GM12891 (cell line): ENCODE data around the gene DERL3.
"Not testable (repeated sequence)": the region's sequence is repeated elsewhere in the genome, so short reads cannot be mapped to it uniquely, and the experiment has no call there.

Source experiments
- DNase-seq: peaks from one replicate; pipeline ENCODE4 v3.0.0; 2011; ENCODE audit warnings: low spot score; ENCODE audit not compliant: insufficient read length
- FAIRE-seq: peaks from 2 replicates; lab custom pipeline; 2011; peaks lifted over from hg19 to GRCh38; lab: Jason Lieb, UNC
- PAX5 ChIP-seq: IDR thresholded peaks from 2 replicates; pipeline ENCODE4 v1.6.1; 2011; ENCODE audit warnings: low read length, moderate library complexity, mild to moderate bottlenecking; ENCODE audit not compliant: insufficient read depth, severe bottlenecking
- POLR2A ChIP-seq: IDR thresholded peaks from 2 replicates; pipeline ENCODE4 v1.6.1; 2011; ENCODE audit warnings: low read depth, low read length, control low read depth
- POLR2AphosphoS5 ChIP-seq: IDR thresholded peaks from 2 replicates; pipeline ENCODE4 v1.6.1; 2011; ENCODE audit warnings: low read depth, low read length, control low read depth
- POU2F2 ChIP-seq: IDR thresholded peaks from 2 replicates; pipeline ENCODE4 v1.6.1; 2011; ENCODE audit warnings: low read depth, mild to moderate bottlenecking, control low read depth, low read length, moderate library complexity
- SPI1 ChIP-seq: IDR thresholded peaks from 2 replicates; pipeline ENCODE4 v1.6.1; 2011; ENCODE audit warnings: low read depth, low read length, control low read depth
- TAF1 ChIP-seq: IDR thresholded peaks from 2 replicates; pipeline ENCODE4 v1.6.1; 2011; ENCODE audit warnings: low read depth, low read length, control low read depth

DERL3 gene

DNA sequence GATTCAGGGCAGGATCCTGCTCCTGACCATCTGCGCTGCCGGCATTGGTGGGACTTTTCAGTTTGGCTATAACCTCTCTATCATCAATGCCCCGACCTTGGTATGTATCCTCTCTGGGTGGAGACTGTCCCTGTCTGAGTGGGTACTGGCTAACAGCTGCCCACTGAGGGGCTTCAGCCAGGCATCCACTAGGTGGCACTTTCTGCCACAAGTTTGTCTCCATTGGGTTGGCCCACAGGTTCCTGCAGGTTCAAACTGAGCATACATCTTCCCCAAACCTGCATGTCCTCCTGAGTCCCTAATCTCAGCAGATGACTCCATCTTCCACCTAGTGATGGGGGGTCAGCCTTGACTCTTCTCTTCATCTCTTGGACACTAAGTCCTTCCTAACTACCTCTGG, 23.3 kb upstream of the DERL3 start:
- TF ChIP-seq POLR2A: no peak
- no peak for TF ChIP-seq TAF1
- TF ChIP-seq POU2F2: no peak
- no peak for TF ChIP-seq POLR2AphosphoS5
- no peak for TF ChIP-seq SPI1
- TF ChIP-seq PAX5: no peak
- FAIRE-seq (peak; percentile 72), DNase-seq (no peak)

DNA sequence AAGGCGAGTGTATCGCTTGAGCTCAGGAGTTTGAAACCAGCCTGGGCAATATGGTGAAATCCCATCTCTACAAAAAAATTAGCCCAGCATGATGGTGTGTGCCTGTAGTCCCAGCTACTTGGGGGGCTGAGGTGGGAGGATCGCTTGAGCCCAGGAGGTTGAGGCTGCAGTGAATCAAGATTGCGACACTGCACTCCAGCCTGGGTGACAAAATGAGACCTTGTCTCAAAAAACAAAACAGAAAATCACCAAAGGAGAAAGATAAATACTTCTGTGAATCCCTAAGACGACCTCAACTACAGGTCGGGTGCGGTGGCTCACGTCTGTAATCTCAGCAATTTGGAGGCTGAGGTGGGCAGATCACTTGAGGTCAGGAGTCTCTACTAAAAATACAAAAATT, 21.4 kb upstream of the DERL3 start:
- not testable (repeated sequence) for FAIRE-seq, DNase-seq

DNA sequence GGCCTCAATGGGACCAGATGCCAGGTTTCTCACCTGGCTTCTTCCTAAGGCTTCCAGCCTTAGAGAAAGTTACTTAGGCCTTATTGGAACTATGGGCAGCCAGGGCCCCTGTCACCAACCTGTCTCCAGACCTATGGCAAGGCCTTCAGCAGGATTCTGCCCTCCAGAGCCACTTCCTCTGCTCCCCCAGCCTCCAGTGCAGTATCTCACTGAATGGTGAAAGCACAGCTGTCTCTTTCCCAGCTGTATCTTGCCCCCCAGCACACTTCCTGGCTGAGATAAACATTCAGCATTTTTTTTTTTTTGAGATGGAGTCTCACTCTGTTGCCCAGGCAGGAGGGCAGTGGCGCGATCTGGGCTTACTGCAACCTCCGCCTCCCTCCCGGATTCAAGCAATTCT, 20.4 kb upstream of the DERL3 start:
- TF ChIP-seq PAX5 (no peak), SPI1 (0 out of 2 replicates have a peak, but pooled peaks have one; percentile 5)
- no peak for FAIRE-seq
- DNase-seq: no peak

DNA sequence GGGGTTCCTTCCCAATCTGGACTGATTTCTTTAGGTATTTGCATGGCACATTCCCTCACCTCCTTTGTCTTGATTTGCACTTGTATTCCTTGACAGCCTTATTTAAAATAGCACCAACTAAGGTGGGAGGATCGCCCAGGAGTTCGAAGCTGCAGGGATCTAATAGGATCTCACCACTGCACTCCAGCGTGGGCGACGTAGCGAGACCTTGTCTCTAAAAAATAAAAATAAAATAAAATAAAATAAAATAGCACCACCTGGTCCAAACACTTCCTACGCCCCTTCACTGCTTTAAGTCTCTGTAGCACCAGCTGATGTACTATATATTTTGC, 19.6 kb upstream of the DERL3 start:
- DNase-seq (no peak), FAIRE-seq (no peak)
- TF ChIP-seq POU2F2 (no peak), TAF1 (no peak), POLR2A (no peak), SPI1 (no peak), POLR2AphosphoS5 (no peak), PAX5 (no peak)

DNA sequence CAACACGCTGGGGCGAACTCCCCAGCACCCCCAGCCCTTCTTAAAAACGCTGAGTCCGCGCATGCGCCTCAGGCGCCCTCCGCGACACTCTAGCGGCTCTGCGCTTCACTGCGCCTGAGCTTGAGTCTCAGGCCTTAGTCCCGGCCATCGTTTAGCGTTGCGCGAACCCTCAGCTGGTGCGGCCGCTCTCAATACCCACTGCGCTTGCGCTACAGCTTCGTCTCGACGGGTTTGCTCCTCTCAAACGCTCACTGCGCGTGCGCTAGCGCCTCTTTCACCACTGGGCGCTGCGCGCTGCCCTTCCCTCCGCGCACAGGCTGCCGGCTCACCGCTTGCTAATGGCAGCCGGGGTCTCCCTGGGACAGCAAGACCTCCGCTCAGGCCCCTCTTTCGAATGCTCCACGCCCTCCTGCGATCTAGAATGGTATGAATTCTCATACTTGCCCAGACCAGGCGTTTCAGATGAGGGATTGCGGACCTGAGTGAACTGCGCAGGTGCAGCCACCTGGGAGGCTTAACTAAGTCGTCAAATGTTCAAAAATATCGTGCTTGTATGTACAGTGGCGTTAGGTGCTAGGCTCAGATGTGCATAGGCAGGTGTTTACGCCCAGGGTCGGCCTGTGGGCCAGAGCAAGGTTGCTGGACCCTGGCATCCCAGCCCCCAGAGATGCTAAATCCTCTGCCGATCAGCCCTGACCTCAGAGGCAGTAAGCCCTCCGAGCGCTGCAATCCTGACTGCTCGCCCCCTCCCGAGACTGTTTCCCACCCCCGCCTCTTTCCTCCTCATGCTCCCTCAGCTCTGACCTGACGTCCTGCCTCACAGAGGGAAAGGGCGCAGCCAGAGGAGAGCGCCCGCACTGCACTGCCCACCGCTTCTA, 19.0 kb upstream of the DERL3 start, which contains the start of gene SLC2A11:
Gene SLC2A11 (plus strand): TSS at position 270 of the 878 bp plus-strand sequence. CDS start 125 bp downstream, at position 395.
- FAIRE-seq (peak; percentile 99), DNase-seq (peak; percentile 96)
- TF ChIP-seq POLR2A (peak; percentile 69), POLR2AphosphoS5 (peak; percentile 80), TAF1 (peak; percentile 70), PAX5 (peak; percentile 87), POU2F2 (peak; percentile 67; the same call in 1 of the 2 replicates), SPI1 (no peak)

DNA sequence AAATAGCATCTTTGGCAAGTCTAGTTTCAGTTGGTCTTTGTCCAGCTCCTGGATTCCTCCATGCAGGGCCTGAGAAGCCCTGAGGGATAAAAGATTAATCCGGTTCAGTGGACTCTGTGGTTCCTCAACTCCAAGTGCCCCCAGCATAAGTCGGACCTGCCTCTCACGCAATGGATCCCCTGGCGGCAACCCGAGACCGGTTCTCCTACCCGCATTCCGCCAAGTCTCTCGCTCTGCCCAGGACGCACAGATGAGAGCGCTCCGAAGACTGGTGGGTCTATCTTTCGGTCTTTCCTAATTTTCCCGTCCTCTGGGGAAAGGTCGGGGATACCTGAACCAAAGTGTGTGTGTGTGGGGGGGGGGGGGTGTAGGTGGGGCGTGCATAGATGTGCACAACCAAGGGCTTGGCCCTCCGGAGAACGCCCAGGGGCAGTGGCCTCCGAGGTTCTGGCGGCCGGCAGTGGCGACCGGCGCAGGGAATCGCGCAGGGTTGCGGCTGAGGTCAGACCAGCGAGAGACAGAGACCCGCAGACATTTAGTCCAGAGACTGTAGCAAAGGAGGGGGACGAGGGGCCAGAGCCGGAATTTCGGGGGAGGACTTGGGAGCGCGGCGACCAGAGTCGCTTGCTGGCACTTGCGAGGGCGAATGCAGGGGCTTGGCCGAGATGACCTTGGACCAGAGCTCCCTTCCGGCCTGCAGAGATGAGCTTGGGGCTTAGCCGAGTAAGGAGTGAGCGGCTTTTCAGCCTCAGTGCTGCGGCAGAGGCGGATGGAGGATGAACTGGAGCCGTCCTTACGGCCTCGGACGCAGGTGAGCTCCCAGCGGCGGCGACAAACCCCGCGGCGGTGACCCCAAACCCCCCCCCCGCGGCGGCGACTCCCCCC, 18.2 kb upstream of the DERL3 start:
- DNase-seq (peak; percentile 65), FAIRE-seq (no peak)
- no peak for TF ChIP-seq TAF1
- TF ChIP-seq PAX5: no peak
- TF ChIP-seq POLR2A: no peak
- TF ChIP-seq SPI1: no peak
- no peak for TF ChIP-seq POLR2AphosphoS5
- no peak; the same call in 1 of the 2 replicates for TF ChIP-seq POU2F2

DNA sequence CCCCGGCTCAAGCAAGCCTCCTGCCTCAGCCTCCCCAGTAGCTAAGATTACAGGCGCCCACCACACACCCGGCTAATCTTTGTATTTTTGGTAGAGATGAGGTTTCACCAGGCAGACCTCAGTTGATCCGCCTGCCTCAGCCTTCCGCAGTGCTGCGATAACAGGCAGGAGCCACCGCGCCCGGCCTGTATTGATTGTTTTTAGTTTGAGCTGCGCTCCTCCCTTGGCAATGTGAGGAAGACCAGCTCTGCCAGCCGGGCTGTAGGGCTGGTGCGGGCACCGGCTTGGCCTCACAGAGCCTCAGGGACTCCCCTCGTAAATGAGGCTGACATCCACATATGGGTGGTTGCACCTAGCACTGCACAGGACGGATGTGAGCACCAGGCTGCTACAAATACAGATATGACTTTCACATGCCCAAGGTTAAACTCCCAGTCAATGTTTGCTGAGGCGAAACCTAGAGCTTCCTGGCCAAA, 11.4 kb upstream of the DERL3 start:
- FAIRE-seq (peak; percentile 74), DNase-seq (no peak)
- TF ChIP-seq TAF1 (no peak), PAX5 (peak; percentile 18), POLR2AphosphoS5 (no peak)

DNA sequence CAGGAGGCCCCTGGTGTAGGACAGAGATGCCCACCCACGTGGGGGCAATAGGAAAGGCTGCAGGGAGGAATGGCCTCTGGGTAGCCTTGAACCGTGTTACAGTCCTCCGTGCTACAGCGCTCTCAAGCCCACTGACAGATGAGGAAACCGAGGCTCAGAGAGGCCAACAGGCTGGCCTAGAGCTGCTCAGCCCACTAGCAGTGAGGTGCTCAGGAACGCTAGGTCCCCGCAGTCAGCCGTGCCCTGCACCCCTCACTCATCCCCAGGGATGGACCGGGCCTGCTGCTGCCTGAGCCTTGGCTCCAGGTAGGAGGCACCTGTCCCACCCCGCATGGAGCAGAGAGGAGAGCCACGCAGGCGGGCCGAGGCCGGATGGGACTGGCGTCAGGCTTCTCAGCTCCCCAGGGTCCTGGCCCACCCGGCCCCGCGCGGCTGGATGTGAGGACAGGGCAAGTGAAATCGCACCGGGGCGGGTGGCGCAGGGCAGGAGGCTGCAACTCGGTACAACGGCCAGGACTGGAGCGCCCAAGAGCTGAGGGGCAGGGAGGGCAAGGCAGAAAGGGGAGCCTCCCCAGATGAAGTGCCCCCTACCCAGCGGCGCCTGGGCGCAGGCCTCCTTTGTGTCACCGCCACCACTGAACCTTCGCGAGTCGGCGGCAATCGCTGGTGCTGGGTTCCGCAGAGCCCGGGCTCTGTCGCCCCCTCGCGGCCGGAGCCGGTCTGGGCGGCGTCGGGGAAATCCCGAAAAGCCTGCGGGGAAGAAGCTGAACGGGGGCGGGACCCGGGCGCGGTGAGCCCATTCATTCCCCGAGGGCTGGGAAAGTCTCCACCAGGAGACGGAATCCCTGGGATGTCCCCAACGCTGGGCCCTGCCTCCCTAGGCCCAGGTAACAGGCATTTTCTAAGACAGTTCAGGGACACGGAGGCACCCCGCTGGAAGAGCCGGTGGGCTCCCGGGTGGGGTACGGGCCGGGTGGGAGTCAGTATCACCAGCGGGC, 10.5 kb upstream of the DERL3 start:
- TF ChIP-seq TAF1: no peak
- no peak for TF ChIP-seq SPI1
- peak; percentile 20 for TF ChIP-seq PAX5
- DNase-seq (peak; percentile 89), FAIRE-seq (peak; percentile 87)

DNA sequence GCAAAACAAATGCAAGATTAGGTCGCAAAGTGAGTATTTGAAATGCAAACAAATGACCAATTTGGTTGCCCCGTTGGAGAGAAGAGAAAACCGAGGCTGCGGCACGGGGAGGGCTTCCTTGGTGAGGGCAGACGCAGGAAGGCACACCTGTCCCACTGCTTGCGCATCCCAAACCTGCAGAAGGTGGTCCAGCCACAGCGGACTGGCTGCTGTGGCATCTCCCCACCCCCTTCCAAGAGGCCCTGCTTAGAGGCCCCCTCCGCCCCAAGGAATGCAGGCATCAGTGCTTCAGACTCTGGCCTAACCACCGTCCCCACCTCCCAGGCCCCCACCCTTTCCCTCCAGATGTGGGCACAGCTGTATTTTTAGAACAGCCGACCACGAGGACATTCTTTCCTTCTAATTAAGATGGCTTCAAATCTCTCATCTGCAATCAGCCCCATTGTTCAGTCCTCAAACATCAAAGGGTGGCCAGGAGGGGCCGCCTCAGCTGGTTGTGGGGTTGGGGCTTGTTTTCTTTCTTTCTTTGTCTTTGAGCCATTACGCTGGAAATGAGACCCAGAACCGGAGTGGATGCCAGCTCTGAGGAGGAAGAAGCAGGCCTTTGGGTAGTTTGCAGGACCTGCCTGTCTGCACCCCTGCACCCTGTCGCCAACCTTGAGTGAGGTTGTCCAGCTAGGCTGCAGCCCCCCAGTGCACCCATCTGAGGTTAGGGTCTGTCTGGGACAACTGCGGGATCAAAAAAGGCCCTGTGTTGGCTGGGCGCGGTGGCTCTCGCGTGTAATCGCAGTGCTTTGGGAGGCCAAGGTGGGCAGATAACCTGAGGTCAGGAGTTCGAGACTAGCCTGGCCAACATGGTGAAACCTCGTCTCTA, 9.4 kb upstream of the DERL3 start:
- FAIRE-seq: no peak

More for the DNA sequence above, 9.4 kb upstream of the DERL3 start:
- TF ChIP-seq POU2F2 (no peak), PAX5 (no peak), POLR2A (no peak), POLR2AphosphoS5 (no peak), TAF1 (no peak), SPI1 (no peak)
- no peak for DNase-seq
